HepG2 (cell line): ENCODE measurements around the gene GRM7.

Experiments used
- ADNP ChIP-seq: sonication (generic); formaldehyde crosslinking; IDR thresholded peaks from 2 replicates; pipeline ENCODE4 v1.4.0; 2020; ENCODE audit warnings: missing genetic modification reagents
- CBX2 ChIP-seq, 2 experiments: fragments of 200-600 bp in 1 of 2; sonication (generic); formaldehyde crosslinking in 1 of 2; IDR thresholded peaks; 2 replicates each; pipeline versions ENCODE4 v1.7.0 to v1.8.1; 2018 to 2022; ENCODE audit warnings: low read depth in 2 of 2, low read length in 1 of 2, mild to moderate bottlenecking in 1 of 2, missing genetic modification reagents in 1 of 2
- CTCF ChIP-seq: sonication (generic); formaldehyde crosslinking; IDR thresholded peaks from 2 replicates; pipeline ENCODE4 v1.5.0; 2020; ENCODE audit warnings: mild to moderate bottlenecking, missing genetic modification reagents, moderate library complexity
- NCOA1 ChIP-seq: sonication (generic); formaldehyde crosslinking; IDR thresholded peaks from 2 replicates; pipeline ENCODE4 v1.9.0; 2021; ENCODE audit warnings: missing genetic modification reagents
- NR2F6 ChIP-seq, 2 experiments: IDR thresholded peaks; 2 replicates each; pipeline ENCODE4 v1.6.1; 2016; ENCODE audit warnings: antibody characterized with exemption in 1 of 2, mild to moderate bottlenecking in 1 of 2
- POLR2A ChIP-seq, 2 experiments: IDR thresholded peaks; 2 replicates each; pipeline ENCODE4 v1.6.1; 2011; ENCODE audit warnings: low read depth in 2 of 2, low read length in 2 of 2, mild to moderate bottlenecking in 1 of 2, moderate library complexity in 1 of 2; ENCODE audit not compliant: insufficient read depth in 1 of 2
- PRDM4 ChIP-seq: sonication (generic); formaldehyde crosslinking; IDR thresholded peaks from 2 replicates; pipeline ENCODE4 v1.9.0; 2021; ENCODE audit warnings: missing genetic modification reagents, borderline replicate concordance
- RBM39 ChIP-seq: fragments of 200-400 bp; formaldehyde crosslinking; IDR thresholded peaks from one replicate; pipeline ENCODE4 v1.6.1; 2018; ENCODE audit warnings: antibody characterized with exemption, mild to moderate bottlenecking, low read depth, low read length; ENCODE audit not compliant: poor library complexity, severe bottlenecking
- TAF1 ChIP-seq: sonication (generic); formaldehyde crosslinking; IDR thresholded peaks from 2 replicates; pipeline ENCODE4 v1.4.0; 2020; ENCODE audit warnings: missing genetic modification reagents
- ZBTB20 ChIP-seq: sonication (generic); formaldehyde crosslinking; IDR thresholded peaks from 2 replicates; pipeline ENCODE4 v1.8.1; 2023; ENCODE audit warnings: missing genetic modification reagents, low read depth, mild to moderate bottlenecking, borderline replicate concordance

GRCh38 chr3:7721869-7722268 lies 861.0 kb downstream of the GRM7 start:
- TF ChIP-seq CTCF (CRISPR knock-in tag) (no peak), NCOA1 (no peak), RBM39 (no peak), CBX2 (IDR thresholded peaks at IDR 0.05; ENCODE audit: low read depth, low read length) (no peak), CBX2 (CRISPR knock-in tag; IDR thresholded peaks at IDR 0.05; ENCODE audit: low read depth) (no peak), ADNP (CRISPR knock-in tag) (no peak), TAF1 (CRISPR knock-in tag) (no peak), ZBTB20 (CRISPR knock-in tag) (no peak), PRDM4 (no peak), POLR2A (IDR thresholded peaks at IDR 0.05; ENCODE audit: insufficient read depth in 1 of 2, low read depth in 2 of 2, low read length in 2 of 2) (no peak), NR2F6 (IDR thresholded peaks at IDR 0.05) (no peak), NR2F6 (CRISPR knock-in tag; IDR thresholded peaks at IDR 0.05) (no peak)
